ENCODE measurements around the gene USP46. TPM values are rescaled to one million over a fixed set of nuclear protein-coding genes. Genes with fewer than 3 reads are reported as not detected.
A peak's percentile ranks its signal among the peaks of the same experiment; 100 is the strongest.

Gene USP46
- total and polyA plus RNA-seq, 2 of the 13 experiments (the other 11 are each of a cell fraction or from before 2014, with no cell fraction given) = 4.7 to 17.4 TPM

DNA sequence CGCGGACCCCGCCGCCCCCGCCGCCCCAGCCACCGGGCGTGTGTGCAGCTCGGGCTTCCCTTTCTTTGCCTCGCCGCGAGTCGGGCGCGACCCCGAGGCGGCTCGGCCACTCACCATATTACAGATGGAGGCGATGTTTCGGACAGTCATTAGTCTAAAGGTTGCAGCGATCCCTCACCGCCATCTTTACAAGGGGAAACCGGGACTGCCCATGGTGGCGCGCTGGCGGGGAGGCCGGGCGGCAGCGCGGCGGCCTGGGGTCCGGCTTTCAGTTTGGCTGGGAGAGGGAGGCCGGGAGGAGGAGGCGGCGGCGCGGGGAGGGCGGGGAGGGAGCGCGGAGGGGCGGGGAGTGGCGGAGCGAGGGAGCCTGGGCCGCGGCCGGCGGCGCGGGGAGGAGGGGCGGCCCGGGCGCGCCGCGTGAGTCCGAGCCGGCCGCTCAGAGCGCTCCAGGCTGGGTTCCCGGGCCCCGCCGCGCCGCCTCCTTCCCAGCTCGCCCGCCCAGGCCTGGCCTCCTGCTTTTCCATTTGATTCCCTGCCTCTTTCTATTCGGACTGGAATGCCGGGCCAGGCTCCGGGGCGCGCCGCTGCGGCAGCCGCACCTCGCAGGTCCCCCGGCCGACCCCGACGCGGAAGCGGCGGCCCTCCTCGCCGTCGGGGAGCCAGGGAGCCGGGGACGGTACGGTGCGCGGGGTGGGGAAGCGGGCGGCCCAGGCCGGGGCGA, at the start of gene USP46 (continued):
- TF ChIP-seq, protein P1, sequence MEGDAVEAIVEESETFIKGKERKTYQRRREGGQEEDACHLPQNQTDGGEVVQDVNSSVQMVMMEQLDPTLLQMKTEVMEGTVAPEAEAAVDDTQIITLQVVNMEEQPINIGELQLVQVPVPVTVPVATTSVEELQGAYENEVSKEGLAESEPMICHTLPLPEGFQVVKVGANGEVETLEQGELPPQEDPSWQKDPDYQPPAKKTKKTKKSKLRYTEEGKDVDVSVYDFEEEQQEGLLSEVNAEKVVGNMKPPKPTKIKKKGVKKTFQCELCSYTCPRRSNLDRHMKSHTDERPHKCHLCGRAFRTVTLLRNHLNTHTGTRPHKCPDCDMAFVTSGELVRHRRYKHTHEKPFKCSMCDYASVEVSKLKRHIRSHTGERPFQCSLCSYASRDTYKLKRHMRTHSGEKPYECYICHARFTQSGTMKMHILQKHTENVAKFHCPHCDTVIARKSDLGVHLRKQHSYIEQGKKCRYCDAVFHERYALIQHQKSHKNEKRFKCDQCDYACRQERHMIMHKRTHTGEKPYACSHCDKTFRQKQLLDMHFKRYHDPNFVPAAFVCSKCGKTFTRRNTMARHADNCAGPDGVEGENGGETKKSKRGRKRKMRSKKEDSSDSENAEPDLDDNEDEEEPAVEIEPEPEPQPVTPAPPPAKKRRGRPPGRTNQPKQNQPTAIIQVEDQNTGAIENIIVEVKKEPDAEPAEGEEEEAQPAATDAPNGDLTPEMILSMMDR (CRISPR knock-in tag; IDR thresholded peaks at IDR 0.05) = 0 out of 2 replicates have a peak, but pooled peaks have one; percentile 9
- no peak for TF ChIP-seq SOX6 (IDR thresholded peaks at IDR 0.05)
- no peak for TF ChIP-seq SOX6 (CRISPR knock-in tag; IDR thresholded peaks at IDR 0.05)
- TF ChIP-seq ZC3H4 (CRISPR knock-in tag; IDR thresholded peaks at IDR 0.05; ENCODE audit: borderline replicate concordance) = no peak
- TF ChIP-seq TGIF2 (CRISPR knock-in tag; IDR thresholded peaks at IDR 0.05) = no peak
- no peak for TF ChIP-seq SAFB2 (CRISPR knock-in tag; IDR thresholded peaks at IDR 0.05; ENCODE audit: borderline replicate concordance, low read depth)
- no peak for TF ChIP-seq ZNF672 (CRISPR knock-in tag; IDR thresholded peaks at IDR 0.05)
- TF ChIP-seq KAT7 (CRISPR knock-in tag; IDR thresholded peaks at IDR 0.05; ENCODE audit: borderline replicate concordance) = peak; percentile 33; the same call in 1 of the 2 replicates
- TF ChIP-seq MAFF (IDR thresholded peaks at IDR 0.05; ENCODE audit: low read depth, low read length) = no peak
- TF ChIP-seq CENPX (CRISPR knock-in tag; IDR thresholded peaks at IDR 0.05) = no peak
- TF ChIP-seq ZGPAT (CRISPR knock-in tag; IDR thresholded peaks at IDR 0.05) = no peak
- TF ChIP-seq, protein P2, sequence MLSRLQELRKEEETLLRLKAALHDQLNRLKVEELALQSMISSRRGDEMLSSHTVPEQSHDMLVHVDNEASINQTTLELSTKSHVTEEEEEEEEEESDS (CRISPR knock-in tag; IDR thresholded peaks at IDR 0.05; ENCODE audit: borderline replicate concordance) = no peak
- TF ChIP-seq ZNF782 (CRISPR knock-in tag; IDR thresholded peaks at IDR 0.05; ENCODE audit: borderline replicate concordance) = no peak
- TF ChIP-seq, protein P3, sequence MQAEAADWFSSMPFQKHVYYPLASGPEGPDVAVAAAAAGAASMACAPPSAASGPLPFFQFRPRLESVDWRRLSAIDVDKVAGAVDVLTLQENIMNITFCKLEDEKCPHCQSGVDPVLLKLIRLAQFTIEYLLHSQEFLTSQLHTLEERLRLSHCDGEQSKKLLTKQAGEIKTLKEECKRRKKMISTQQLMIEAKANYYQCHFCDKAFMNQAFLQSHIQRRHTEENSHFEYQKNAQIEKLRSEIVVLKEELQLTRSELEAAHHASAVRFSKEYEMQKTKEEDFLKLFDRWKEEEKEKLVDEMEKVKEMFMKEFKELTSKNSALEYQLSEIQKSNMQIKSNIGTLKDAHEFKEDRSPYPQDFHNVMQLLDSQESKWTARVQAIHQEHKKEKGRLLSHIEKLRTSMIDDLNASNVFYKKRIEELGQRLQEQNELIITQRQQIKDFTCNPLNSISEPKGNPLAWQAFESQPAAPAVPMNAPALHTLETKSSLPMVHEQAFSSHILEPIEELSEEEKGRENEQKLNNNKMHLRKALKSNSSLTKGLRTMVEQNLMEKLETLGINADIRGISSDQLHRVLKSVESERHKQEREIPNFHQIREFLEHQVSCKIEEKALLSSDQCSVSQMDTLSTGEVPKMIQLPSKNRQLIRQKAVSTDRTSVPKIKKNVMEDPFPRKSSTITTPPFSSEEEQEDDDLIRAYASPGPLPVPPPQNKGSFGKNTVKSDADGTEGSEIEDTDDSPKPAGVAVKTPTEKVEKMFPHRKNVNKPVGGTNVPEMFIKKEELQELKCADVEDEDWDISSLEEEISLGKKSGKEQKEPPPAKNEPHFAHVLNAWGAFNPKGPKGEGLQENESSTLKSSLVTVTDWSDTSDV (CRISPR knock-in tag; IDR thresholded peaks at IDR 0.05) = no peak
- TF ChIP-seq ZNF83 (CRISPR knock-in tag; IDR thresholded peaks at IDR 0.05; ENCODE audit: borderline replicate concordance) = no peak
- peak; percentile 64; the same call in 1 of the 2 replicates for TF ChIP-seq MAZ (IDR thresholded peaks at IDR 0.05; ENCODE audit: borderline replicate concordance, low read depth, low read length)
- no peak for TF ChIP-seq MAZ (CRISPR knock-in tag; IDR thresholded peaks at IDR 0.05; ENCODE audit: low read depth)
- no peak for TF ChIP-seq ZSCAN22 (CRISPR knock-in tag; IDR thresholded peaks at IDR 0.05)

Data from HepG2 (cell line).